A549 (cell line): Measurements from ENCODE around the gene DDX54.

Source experiments
- FOSB ChIP-seq: fragments of 250-450 bp; sonication (Bioruptor Pico); IDR thresholded peaks from 2 replicates; pipeline ENCODE4 v1.5.0; 2020; ENCODE audit warnings: mild to moderate bottlenecking, moderate library complexity
- JUN ChIP-seq, 2 experiments: fragments of >200 bp; sonication (Bioruptor Twin); formaldehyde crosslinking; IDR thresholded peaks; 2 replicates in 1 of 2; 3 replicates in 1 of 2; pipeline ENCODE4 v1.6.1; 2016 to 2017
- POLR2A ChIP-seq: IDR thresholded peaks from 2 replicates; pipeline ENCODE4 v1.6.1; 2012; ENCODE audit warnings: mild to moderate bottlenecking, low read length

DNA sequence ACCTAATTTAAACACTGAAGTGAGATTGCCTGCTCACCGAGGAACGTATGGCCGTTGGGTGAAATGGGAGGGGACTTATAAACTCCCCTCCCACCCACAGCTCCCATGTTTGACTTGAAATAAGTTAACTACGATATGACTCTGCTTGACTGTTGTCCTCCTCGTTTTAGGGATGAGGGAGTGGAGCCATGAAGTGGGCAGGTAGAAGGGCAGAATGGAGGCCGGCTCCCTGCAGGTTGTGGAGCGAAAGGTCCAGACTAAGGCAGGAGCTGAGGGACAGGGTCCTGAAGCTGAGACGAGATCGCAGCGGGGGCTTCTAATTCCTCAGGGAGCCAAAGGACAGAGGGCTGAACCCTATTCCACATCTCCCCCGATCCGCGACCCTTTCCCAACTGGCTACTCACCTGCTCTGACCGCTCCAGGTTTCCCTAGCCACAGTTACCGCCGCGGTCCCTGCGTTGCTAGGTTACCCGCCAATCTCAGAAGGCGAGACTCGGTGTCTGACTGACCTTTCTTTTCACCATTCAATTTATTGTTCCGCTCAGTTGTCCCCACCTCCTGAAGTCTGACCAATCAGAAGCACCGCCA lies 35.4 kb upstream of the DDX54 start:
- TF ChIP-seq JUN (IDR thresholded peaks at IDR 0.05) = no peak
- TF ChIP-seq FOSB (CRISPR knock-in tag) = no peak
- peak; percentile 40 for TF ChIP-seq POLR2A
